Left lobe of liver (tissue), 2 donors: ENCODE data around the gene CDC25C. TPM values are rescaled to one million over a fixed set of nuclear protein-coding genes. Genes with fewer than 3 reads are reported as not detected.

Experiments used
- ATAC-seq: fragments of 200-7000 bp; cut with Tn5 transposase; one replicate; pipeline ENCODE4 v1.9.1; 2020; ENCODE audit warnings: mild to moderate bottlenecking, moderate library complexity
- DNase-seq: peaks from one replicate; pipeline ENCODE4 v3.0.0-alpha.2; 2020; ENCODE audit warnings: low spot score
- total RNA-seq: library from RNA; stranded (reverse); gene quantifications from one replicate; pipeline ENCODE4 v1.2.1, GENCODE V29; 2021
- donor health status: DM: no; HTN: no; CAD: no; lungs with moderate emphysema.
- donor health status: DM: no; HTN: yes; CAD: no.

CDC25C gene
- total RNA-seq, 1 donor from 2014 or later = not detected

DNA sequence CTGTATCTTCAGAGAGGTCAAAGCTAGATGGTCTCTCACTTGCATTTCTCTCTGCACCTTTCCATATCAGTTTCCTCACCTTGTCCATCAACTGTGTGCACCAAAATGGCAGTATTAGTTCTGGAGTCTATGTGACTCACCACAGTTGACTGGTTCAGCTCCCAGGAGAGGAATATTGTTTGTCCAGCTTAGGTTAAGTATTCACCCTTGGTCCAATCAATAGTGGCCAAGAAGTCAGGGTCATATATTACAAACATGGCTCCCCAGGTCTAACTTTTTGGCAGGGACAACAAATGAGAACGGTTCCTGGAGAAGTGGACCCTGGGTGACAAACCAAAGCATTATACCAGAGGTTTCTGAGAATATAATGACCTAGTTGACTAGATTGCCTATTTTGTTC, 93.6 kb downstream of the CDC25C start:
- no peak for ATAC-seq
- DNase-seq = no peak

Other genes starting within 250 kb of the CDC25C start
- gene WNT8A, start 247.8 kb downstream of the CDC25C start, total RNA-seq = not detected
- 0.20 TPM for gene NME5, start 192.4 kb downstream of the CDC25C start, total RNA-seq
- 19.3 TPM for gene BRD8, start 153.2 kb downstream of the CDC25C start, total RNA-seq
- 0.35 TPM for gene KIF20A, start 152.7 kb downstream of the CDC25C start, total RNA-seq
- 12.1 TPM for gene CDC23, start 118.5 kb downstream of the CDC25C start, total RNA-seq
- not detected for gene GFRA3, start 57.2 kb downstream of the CDC25C start, total RNA-seq
- gene FAM53C, start 6.5 kb upstream of the CDC25C start, total RNA-seq = 10.4 TPM
- gene KDM3B, start 20.9 kb upstream of the CDC25C start, total RNA-seq = 16.3 TPM
- not detected for gene REEP2, start 107.3 kb upstream of the CDC25C start, total RNA-seq
- gene EGR1, start 133.7 kb upstream of the CDC25C start, total RNA-seq = 12.1 TPM
- 28.1 TPM for gene ETF1, start 211.4 kb upstream of the CDC25C start, total RNA-seq
- 201 TPM for gene HSPA9, start 243.6 kb upstream of the CDC25C start, total RNA-seq